K562 (cell line): ENCODE results near the gene IL36RN. TPM values are rescaled to one million over a fixed set of nuclear protein-coding genes. Genes with fewer than 3 reads are reported as not detected.

Source experiments
- ARID3A ChIP-seq: IDR thresholded peaks from 2 replicates; pipeline ENCODE4 v1.6.1; 2012; ENCODE audit warnings: low read depth, low read length, improper control_type of control experiment, borderline replicate concordance
- CEBPB ChIP-seq: fragments of 450-650 bp; IDR thresholded peaks from 2 replicates; pipeline ENCODE4 v1.6.1; 2016; ENCODE audit warnings: missing genetic modification characterization, missing compliant biosample characterization
- CREB1 ChIP-seq, 2 experiments: sonication (generic) in 1 of 2; formaldehyde crosslinking in 1 of 2; IDR thresholded peaks; 2 replicates each; pipeline versions ENCODE4 v1.6.1 to v1.8.0; 2012 to 2022; ENCODE audit warnings: inconsistent platforms in 1 of 2, mild to moderate bottlenecking in 1 of 2, missing genetic modification reagents in 1 of 2, moderate library complexity in 1 of 2
- FOXO4 ChIP-seq: fragments of 450-650 bp; formaldehyde crosslinking; IDR thresholded peaks from 2 replicates; pipeline ENCODE4 v1.4.0; 2020; ENCODE audit warnings: mild to moderate bottlenecking, moderate library complexity
- GTF2A2 ChIP-seq: IDR thresholded peaks from 2 replicates; pipeline ENCODE4 v1.6.1; 2016; ENCODE audit warnings: mild to moderate bottlenecking, missing genetic modification characterization, missing compliant biosample characterization
- HDGF ChIP-seq: fragments of 450-650 bp; IDR thresholded peaks from 2 replicates; pipeline ENCODE4 v1.6.1; 2016
- ID3 ChIP-seq, 2 experiments: fragments of 250-450 bp in 1 of 2; fragments of 450-650 bp in 1 of 2; sonication (Bioruptor Pico) in 1 of 2; IDR thresholded peaks; 2 replicates each; pipeline versions ENCODE4 v1.6.1 to v1.8.0; 2016 to 2021; ENCODE audit warnings: mild to moderate bottlenecking in 2 of 2, moderate library complexity in 2 of 2, missing compliant biosample characterization in 1 of 2, missing genetic modification characterization in 1 of 2
- KLF10 ChIP-seq: fragments of 250-450 bp; sonication (Bioruptor Pico); IDR thresholded peaks from 2 replicates; pipeline ENCODE4 v1.6.1; 2021; ENCODE audit warnings: matching md5 sums
- MED1 ChIP-seq: sonication (generic); formaldehyde crosslinking; IDR thresholded peaks from 2 replicates; pipeline ENCODE4 v1.8.1; 2023; ENCODE audit warnings: missing genetic modification reagents, borderline replicate concordance
- NBN ChIP-seq: fragments of 450-650 bp; IDR thresholded peaks from 2 replicates; pipeline ENCODE4 v1.6.1; 2016; ENCODE audit warnings: low read depth, mild to moderate bottlenecking
- NFIC ChIP-seq: fragments of 450-650 bp; IDR thresholded peaks from 2 replicates; pipeline ENCODE4 v1.6.1; 2017; ENCODE audit warnings: mild to moderate bottlenecking, inconsistent platforms
- NFIX ChIP-seq: fragments of 250-450 bp; sonication (Bioruptor Pico); IDR thresholded peaks from 2 replicates; pipeline ENCODE4 v1.4.0; 2020; ENCODE audit warnings: low read depth, mild to moderate bottlenecking, moderate library complexity
- PTBP1 ChIP-seq: fragments of 200-400 bp; formaldehyde crosslinking; IDR thresholded peaks from 2 replicates; pipeline ENCODE4 v1.6.1; 2017; ENCODE audit warnings: low read depth, low read length
- SREBF2 ChIP-seq: sonication (generic); formaldehyde crosslinking; IDR thresholded peaks from 2 replicates; pipeline ENCODE4 v1.4.0; 2020; ENCODE audit warnings: mild to moderate bottlenecking, missing genetic modification reagents
- ZBTB26 ChIP-seq: fragments of 450-650 bp; formaldehyde crosslinking; IDR thresholded peaks from 2 replicates; pipeline ENCODE4 v1.4.0; 2022; ENCODE audit warnings: missing genetic modification characterization
- ZNF165 ChIP-seq: fragments of 250-450 bp; sonication (Bioruptor Pico); IDR thresholded peaks from 2 replicates; pipeline ENCODE4 v1.4.0; 2020; ENCODE audit warnings: borderline replicate concordance
- ZNF224 ChIP-seq: sonication (generic); formaldehyde crosslinking; IDR thresholded peaks from 2 replicates; pipeline ENCODE4 v1.8.0; 2022; ENCODE audit warnings: mild to moderate bottlenecking, missing genetic modification reagents
- ZNF280B ChIP-seq: fragments of 250-450 bp; sonication (Bioruptor Pico); IDR thresholded peaks from 2 replicates; pipeline ENCODE4 v1.5.1; 2021; ENCODE audit warnings: mild to moderate bottlenecking
- ZNF41 ChIP-seq: fragments of 250-450 bp; sonication (Bioruptor Pico); conservative IDR thresholded peaks from 2 replicates; pipeline ENCODE4 v1.4.0; 2020; ENCODE audit warnings: mild to moderate bottlenecking
- ZNF75A ChIP-seq: fragments of 450-650 bp; formaldehyde crosslinking; IDR thresholded peaks from 2 replicates; pipeline ENCODE4 v1.4.0; 2020; ENCODE audit warnings: mild to moderate bottlenecking
- polyA plus RNA-seq, 8 experiments: library from polyadenylated mRNA; depleted of rRNA in 4 of 8; stranded (reverse) in 5 of 8; unstranded in 3 of 8; fragments of >200 nt; fragmentation: Nextera tagmentation in 2 of 8; fragmentation: Illumina TruSeq in 1 of 8; extraction: Ambion mirVana in 2 of 8; extraction: Trizol in 1 of 8; gene quantifications; 2 replicates each; pipeline versions ENCODE4 v1.2.1 to v1.2.3, GENCODE V29; 2011 to 2014; ENCODE audit warnings: inconsistent platforms in 1 of 8, missing spikeins in 1 of 8
- total RNA-seq, 7 experiments: library from RNA; depleted of rRNA in 6 of 7; stranded (reverse); fragments of >200 nt in 6 of 7; fragmentation: Illumina TruSeq in 2 of 7; extraction: Trizol in 2 of 7; gene quantifications; 2 replicates each; pipeline versions ENCODE4 v1.2.1 to v1.2.3, GENCODE V29; 2011 to 2021; ENCODE audit warnings: low replicate concordance in 1 of 7

The IL36RN gene
- total and polyA plus RNA-seq, 9 of the 15 experiments (the other 6 are each of a cell fraction or from before 2014, with no cell fraction given): not detected

- TF ChIP-seq ZNF41 (CRISPR knock-in tag) (no peak), GTF2A2 (tag) (no peak), ZNF165 (no peak), CEBPB (tag) (no peak), MED1 (no peak), CREB1 (IDR thresholded peaks at IDR 0.05) (no peak), CREB1 (CRISPR knock-in tag; IDR thresholded peaks at IDR 0.05) (no peak), ZNF75A (CRISPR knock-in tag) (no peak), ZNF280B (CRISPR knock-in tag) (no peak), NFIC (peak; percentile 71), KLF10 (CRISPR knock-in tag) (no peak), FOXO4 (CRISPR knock-in tag) (no peak), NFIX (no peak), ZNF224 (CRISPR knock-in tag) (no peak), ID3 (CRISPR knock-in tag; IDR thresholded peaks at IDR 0.05) (no peak), ID3 (tag; IDR thresholded peaks at IDR 0.05) (no peak), ZBTB26 (no peak), SREBF2 (CRISPR knock-in tag) (no peak), HDGF (no peak), ARID3A (no peak), NBN (no peak), PTBP1 (no peak)
Observed at GRCh38 chr2:113034016-113034415, 25.0 kb upstream of the IL36RN start (continued).
